SK-N-SH (cell line): ENCODE measurements around the gene NDUFS6. TPM values are rescaled to one million over a fixed set of nuclear protein-coding genes. Genes with fewer than 3 reads are reported as not detected.

Experiments
- CTCF ChIA-PET: fragments of 300-600, 350-600 bp; formaldehyde crosslinking; extraction: SDS; loops from one replicate; lab custom pipeline; 2021; lab: Yijun Ruan, JAX
- POLR2A ChIA-PET: fragments of 350-600 bp; sonication (Branson Sonifier 250); formaldehyde crosslinking; extraction: SDS; loops from one replicate; lab custom pipeline; 2020; ENCODE audit warnings: antibody characterized with exemption, inconsistent platforms; lab: Yijun Ruan, JAX
- DNase-seq: peaks from one replicate; pipeline ENCODE4 v3.0.0; 2012
- H2AFZ ChIP-seq: fragments of 200-600 bp; sonication (generic); 2 replicates; pipeline ENCODE4 v1.8.1; 2016; ENCODE audit warnings: antibody characterized with exemption, mild to moderate bottlenecking, low read depth
- H3F3A ChIP-seq: fragments of 200-600 bp; sonication (generic); replicated peaks from 2 replicates; pipeline ENCODE3; 2016; ENCODE audit warnings: antibody characterized with exemption, mild to moderate bottlenecking; ENCODE audit not compliant: insufficient read depth
- H3K27ac ChIP-seq, 2 experiments: fragments of 200-500 bp in 1 of 2; fragments of 200-600 bp in 1 of 2; sonication (Bioruptor generic) in 1 of 2; sonication (generic), shearing (Covaris generic) in 1 of 2; 2 replicates each; pipeline versions ENCODE4 v1.5.1 to v1.6.1; 2014 to 2016; ENCODE audit warnings: low read depth in 2 of 2, inconsistent platforms in 1 of 2, low read length in 1 of 2, mild to moderate bottlenecking in 1 of 2, mixed read lengths in 1 of 2
- H3K27me3 ChIP-seq: fragments of 200-600 bp; sonication (generic), shearing (Covaris generic); 2 replicates; pipeline ENCODE4 v1.6.1; 2016; ENCODE audit warnings: mixed run types; ENCODE audit not compliant: insufficient read depth
- H3K36me3 ChIP-seq, 2 experiments: fragments of 200-500 bp in 1 of 2; fragments of 200-600 bp in 1 of 2; sonication (Bioruptor generic) in 1 of 2; sonication (generic) in 1 of 2; replicated peaks in 1 of 2; 2 replicates each; pipeline versions ENCODE3 to v1.5.1; 2014 to 2016; ENCODE audit warnings: low read length in 1 of 2, mild to moderate bottlenecking in 1 of 2; ENCODE audit not compliant: insufficient read depth in 2 of 2, control insufficient read depth in 1 of 2
- H3K4me1 ChIP-seq, 2 experiments: fragments of 200-500 bp in 1 of 2; fragments of 200-600 bp in 1 of 2; sonication (Bioruptor generic) in 1 of 2; sonication (generic), shearing (Covaris generic) in 1 of 2; 2 replicates each; pipeline versions ENCODE4 v1.5.1 to v1.6.1; 2014 to 2016; ENCODE audit warnings: low read depth in 1 of 2, low read length in 1 of 2, mixed run types in 1 of 2; ENCODE audit not compliant: insufficient read depth in 2 of 2, control insufficient read depth in 1 of 2
- H3K4me2 ChIP-seq: fragments of 200-600 bp; sonication (generic), shearing (Covaris generic); 2 replicates; pipeline ENCODE4 v1.6.1; 2017; ENCODE audit warnings: mixed run types
- H3K4me3 ChIP-seq, 2 experiments: fragments of 200-500 bp in 1 of 2; fragments of 200-600 bp in 1 of 2; sonication (Bioruptor generic) in 1 of 2; sonication (generic), shearing (Covaris generic) in 1 of 2; 2 replicates each; pipeline versions ENCODE4 v1.5.1 to v1.8.1; 2014 to 2016; ENCODE audit warnings: low read depth in 2 of 2, inconsistent platforms in 1 of 2, low read length in 1 of 2, mild to moderate bottlenecking in 1 of 2, mixed read lengths in 1 of 2, moderate library complexity in 1 of 2
- H3K79me2 ChIP-seq: fragments of 200-600 bp; sonication (generic); 2 replicates; pipeline ENCODE4 v1.8.1; 2017; ENCODE audit warnings: mild to moderate bottlenecking; ENCODE audit not compliant: insufficient read depth
- H3K9ac ChIP-seq: fragments of 200-600 bp; sonication (generic); 2 replicates; pipeline ENCODE4 v1.6.1; 2017; ENCODE audit warnings: mixed run types
- H3K9me2 ChIP-seq: fragments of 200-600 bp; sonication (generic); 2 replicates; pipeline ENCODE4 v1.6.1; 2017; ENCODE audit warnings: mixed run types
- H3K9me3 ChIP-seq: fragments of 200-600 bp; sonication (generic); 2 replicates; pipeline ENCODE4 v1.6.1; 2017; ENCODE audit warnings: mixed run types, mild to moderate bottlenecking, moderate library complexity
- H4K20me1 ChIP-seq: fragments of 200-600 bp; sonication (generic); 2 replicates; pipeline ENCODE4 v1.6.1; 2017; ENCODE audit warnings: mild to moderate bottlenecking, mixed run types; ENCODE audit not compliant: insufficient read depth
- CHD2 ChIP-seq: fragments of 150-350 bp; IDR thresholded peaks from 2 replicates; pipeline ENCODE4 v1.6.1; 2018; ENCODE audit warnings: low read length; ENCODE audit not compliant: partially characterized antibody
- ELF1 ChIP-seq: IDR thresholded peaks from 2 replicates; pipeline ENCODE4 v1.4.0; 2012
- EP300 ChIP-seq, 2 experiments: IDR thresholded peaks; 2 replicates each; pipeline versions ENCODE4 v1.4.0 to v1.6.1; 2012; ENCODE audit warnings: borderline replicate concordance in 1 of 2, low read depth in 1 of 2, low read length in 1 of 2
- EZH2phosphoT487 ChIP-seq: fragments of 200-600 bp; sonication (generic); IDR thresholded peaks from 2 replicates; pipeline ENCODE4 v1.6.1; 2017; ENCODE audit warnings: low read depth, mixed run types, mild to moderate bottlenecking, antibody characterized with exemption, moderate library complexity, borderline replicate concordance
- GABPA ChIP-seq: IDR thresholded peaks from 2 replicates; pipeline ENCODE4 v1.4.0; 2012; ENCODE audit warnings: low read depth, mild to moderate bottlenecking
- JUND ChIP-seq: IDR thresholded peaks from 2 replicates; pipeline ENCODE4 v1.4.0; 2012
- MEF2A ChIP-seq: IDR thresholded peaks from 2 replicates; pipeline ENCODE4 v1.4.0; 2012; ENCODE audit warnings: low read depth, borderline replicate concordance
- MXI1 ChIP-seq: IDR thresholded peaks from 2 replicates; pipeline ENCODE4 v1.6.1; 2012; ENCODE audit warnings: mild to moderate bottlenecking, low read depth, low read length, improper control_type of control experiment
- NRF1 ChIP-seq: IDR thresholded peaks from 2 replicates; pipeline ENCODE4 v1.6.1; 2012; ENCODE audit warnings: low read depth, mild to moderate bottlenecking, low read length
- PBX3 ChIP-seq: IDR thresholded peaks from 2 replicates; pipeline ENCODE4; 2012
- RCOR1 ChIP-seq: fragments of 150-350 bp; IDR thresholded peaks from 2 replicates; pipeline ENCODE4 v1.6.1; 2017; ENCODE audit warnings: antibody characterized with exemption, low read length
- RFX5 ChIP-seq: IDR thresholded peaks from 2 replicates; pipeline ENCODE4 v1.6.1; 2012; ENCODE audit warnings: mild to moderate bottlenecking, improper control_type of control experiment, low read length
- RXRA ChIP-seq: IDR thresholded peaks from 2 replicates; pipeline ENCODE4 v1.4.0; 2012; ENCODE audit warnings: low read depth, mild to moderate bottlenecking, borderline replicate concordance
- SIN3A ChIP-seq: IDR thresholded peaks from 2 replicates; pipeline ENCODE4 v1.6.1; 2012; ENCODE audit warnings: low read depth, mild to moderate bottlenecking, low read length, moderate library complexity, borderline replicate concordance
- TAF1 ChIP-seq: IDR thresholded peaks from 2 replicates; pipeline ENCODE4 v1.6.1; 2012; ENCODE audit warnings: low read depth, mild to moderate bottlenecking, low read length, moderate library complexity, borderline replicate concordance
- USF1 ChIP-seq: IDR thresholded peaks from 2 replicates; pipeline ENCODE4 v1.4.0; 2012; ENCODE audit warnings: low read depth, borderline replicate concordance
- USF2 ChIP-seq: fragments of 150-350 bp; IDR thresholded peaks from 2 replicates; pipeline ENCODE4 v1.6.1; 2017; ENCODE audit warnings: antibody characterized with exemption, low read length, low read depth, borderline replicate concordance
- YY1 ChIP-seq: IDR thresholded peaks from 2 replicates; pipeline ENCODE4 v1.4.0; 2012; ENCODE audit warnings: low read depth, mild to moderate bottlenecking
- ZBTB33 ChIP-seq: IDR thresholded peaks from 2 replicates; pipeline ENCODE4 v1.4.0; 2012; ENCODE audit warnings: low read depth, borderline replicate concordance
- WGBS: methylation state at CpG from one replicate; pipeline ENCODE4 v1.1.6; 2017; ENCODE audit warnings: low lambda C conversion rate; 5-methylcytosine and 5-hydroxymethylcytosine counted together
- polyA plus RNA-seq, 3 experiments: library from polyadenylated mRNA; depleted of rRNA; stranded (reverse); fragments of >200 nt; gene quantifications; 2 replicates each; pipeline ENCODE4 v1.2.3, GENCODE V29; 2012

Gene NDUFS6
- polyA plus RNA-seq, 1 of the 3 experiments (the other 2 are of a cell fraction): 316 TPM

- no peaks in the 10 kb centered on the region for H3F3A ChIP-seq
- H3K36me3 ChIP-seq: peaks cover 20 to 82% of the 10 kb centered on the region in 2 experiments
- H3K79me2 ChIP-seq: no peaks in the 10 kb centered on the region
- no peak for DNase-seq
- no peaks in the 10 kb centered on the region for H3K4me1 ChIP-seq
- no peak overlapping the region for H3K9ac ChIP-seq
- POLR2A ChIA-PET: no interaction called here
- CTCF ChIA-PET: no interaction called here
- no peak overlapping the region for H2AFZ ChIP-seq
- no peak overlapping the region for H3K4me3 ChIP-seq
- H3K9me2 ChIP-seq: no peaks in the 10 kb centered on the region
- no peak overlapping the region for H3K4me2 ChIP-seq
- no peak for TF ChIP-seq USF2
- TF ChIP-seq SIN3A: no peak
- no peak for TF ChIP-seq YY1
- no peak for TF ChIP-seq JUND
- no peaks in the 10 kb centered on the region for H3K27me3 ChIP-seq
- H4K20me1 ChIP-seq: 0 out of 2 replicates have a peak, but pooled peaks cover 2% of the 10 kb centered on the region
- WGBS: 85% methylated on average over 15 of the region's 15 CpGs
- no peaks in the 10 kb centered on the region for H3K9me3 ChIP-seq
- H3K27ac ChIP-seq: no peak overlapping the region
These were observed 16.2 kb downstream of the NDUFS6 start for GRCh38 chr5:1817261-1818043.

GRCh38 chr5:1818784-1819183, 17.6 kb downstream of the NDUFS6 start:
- DNase-seq: no peak
- 91% methylated on average over 5 of the region's 5 CpGs for whole genome bisulfite sequencing
- no peaks in the 10 kb centered on the region for H3K27me3 ChIP-seq
- H3K27ac ChIP-seq: no peak overlapping the region
- H2AFZ ChIP-seq: no peak overlapping the region
- no peak overlapping the region for H3K4me2 ChIP-seq
- peaks cover 20 to 74% of the 10 kb centered on the region in 2 experiments for H3K36me3 ChIP-seq
- no peak overlapping the region for H3K9ac ChIP-seq
- no peaks in the 10 kb centered on the region for H3K9me3 ChIP-seq
- no peaks in the 10 kb centered on the region for H3K79me2 ChIP-seq
- POLR2A ChIA-PET: no interaction called here
- H4K20me1 ChIP-seq: 0 out of 2 replicates have a peak, but pooled peaks cover 2% of the 10 kb centered on the region
- CTCF ChIA-PET: no interaction called here
- H3K4me1 ChIP-seq: no peaks in the 10 kb centered on the region
- TF ChIP-seq USF1 (no peak), PBX3 (no peak), GABPA (no peak), ELF1 (no peak), EZH2phosphoT487 (no peak), RXRA (no peak), NRF1 (no peak), CHD2 (no peak), TAF1 (no peak), MXI1 (no peak), EP300 (IDR thresholded peaks at IDR 0.05; ENCODE audit: borderline replicate concordance in 1 of 2, low read depth in 1 of 2, low read length in 1 of 2) (no peak), RFX5 (no peak), MEF2A (no peak), RCOR1 (no peak), ZBTB33 (no peak)
- TF ChIP-seq, all 33 proteins: peak for 0
- Histone ChIP-seq H3K4me3 (no peak overlapping the region), H3F3A (no peaks in the 10 kb centered on the region), H3K9me2 (no peaks in the 10 kb centered on the region)
